HCEC 1CT (cell line): ENCODE results near the gene MYH15.

Source experiments
- DNase-seq: peaks from one replicate; pipeline ENCODE4 v3.0.0-alpha.2; 2017

The MYH15 gene

DNA sequence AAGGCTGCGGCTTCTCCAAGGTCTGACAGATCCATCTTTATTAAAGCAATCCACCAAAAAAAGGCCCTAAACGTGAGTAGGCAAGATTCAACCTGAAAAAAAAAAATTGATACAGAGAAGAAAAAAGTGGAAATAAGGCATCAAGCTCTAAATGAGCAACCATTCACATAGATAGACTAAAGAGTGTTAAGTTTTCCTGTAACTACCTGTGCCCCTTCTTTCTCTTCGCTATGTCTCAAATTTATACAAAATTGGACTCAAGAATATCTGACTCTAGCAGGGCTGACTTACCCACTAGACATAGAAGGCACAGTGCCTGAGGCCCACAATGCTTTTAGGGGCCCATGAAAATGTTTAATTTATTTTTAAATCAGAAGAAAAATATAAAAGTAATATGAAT is at the start of gene MYH15:
TSS of gene MYH15 (minus strand) at position 101 of the 400 bp plus-strand sequence. CDS start at position 35, 66 bp downstream.
- DNase-seq, result no peak

- no peak for DNase-seq
These were observed 45.7 kb upstream of the MYH15 start for GRCh38 chr3:108555966-108556581.

DNA sequence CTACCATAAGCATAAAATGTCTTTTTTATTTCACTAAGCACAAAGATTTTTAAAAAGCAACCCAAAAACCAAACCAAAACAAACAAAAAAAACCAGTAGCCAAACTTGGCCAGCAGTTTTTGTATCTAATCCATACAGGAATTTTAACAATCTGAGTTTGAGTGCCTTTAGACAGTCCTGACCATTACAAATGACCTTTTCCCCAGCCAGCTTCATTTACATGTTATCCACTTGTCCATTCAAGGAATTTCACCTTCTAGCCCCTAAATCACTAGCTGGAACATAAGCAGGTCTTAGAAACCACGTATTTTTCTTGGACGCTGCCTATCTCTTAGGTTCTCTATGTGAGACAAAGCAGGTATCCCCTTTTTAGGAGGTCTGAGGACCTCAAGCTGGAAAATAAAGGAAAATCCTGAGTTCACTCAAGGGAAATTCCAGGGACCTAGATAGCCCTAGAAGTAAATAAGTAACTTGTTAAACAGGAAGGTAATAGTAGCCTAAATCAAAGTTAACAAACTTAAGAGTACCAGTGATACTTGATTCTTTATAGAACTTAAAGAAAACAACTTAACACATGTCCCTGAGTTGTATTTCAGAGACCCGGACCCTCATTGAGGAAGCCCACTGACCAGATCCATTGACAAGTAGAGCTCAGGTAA is 44.6 kb upstream of the MYH15 start:
- DNase-seq, result no peak

DNA sequence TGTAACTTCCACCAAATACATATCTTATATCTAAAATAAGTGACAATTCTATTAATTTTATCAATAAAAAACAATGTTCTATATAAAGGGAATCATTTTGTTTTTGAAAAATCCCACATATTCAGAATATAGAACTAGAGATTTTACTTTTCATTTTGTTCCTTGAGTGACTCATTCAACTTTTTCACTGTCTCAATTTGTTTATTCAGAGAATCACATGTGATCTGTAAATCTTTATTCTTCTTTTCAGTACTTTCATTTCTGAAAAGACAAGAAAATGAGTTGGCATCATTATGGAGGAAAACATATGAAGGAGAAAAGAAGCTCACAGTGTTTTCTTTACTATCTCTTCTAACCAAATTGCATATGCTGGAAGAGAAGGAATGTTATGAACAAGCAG is 43.8 kb upstream of the MYH15 start:
- DNase-seq, result no peak

DNA sequence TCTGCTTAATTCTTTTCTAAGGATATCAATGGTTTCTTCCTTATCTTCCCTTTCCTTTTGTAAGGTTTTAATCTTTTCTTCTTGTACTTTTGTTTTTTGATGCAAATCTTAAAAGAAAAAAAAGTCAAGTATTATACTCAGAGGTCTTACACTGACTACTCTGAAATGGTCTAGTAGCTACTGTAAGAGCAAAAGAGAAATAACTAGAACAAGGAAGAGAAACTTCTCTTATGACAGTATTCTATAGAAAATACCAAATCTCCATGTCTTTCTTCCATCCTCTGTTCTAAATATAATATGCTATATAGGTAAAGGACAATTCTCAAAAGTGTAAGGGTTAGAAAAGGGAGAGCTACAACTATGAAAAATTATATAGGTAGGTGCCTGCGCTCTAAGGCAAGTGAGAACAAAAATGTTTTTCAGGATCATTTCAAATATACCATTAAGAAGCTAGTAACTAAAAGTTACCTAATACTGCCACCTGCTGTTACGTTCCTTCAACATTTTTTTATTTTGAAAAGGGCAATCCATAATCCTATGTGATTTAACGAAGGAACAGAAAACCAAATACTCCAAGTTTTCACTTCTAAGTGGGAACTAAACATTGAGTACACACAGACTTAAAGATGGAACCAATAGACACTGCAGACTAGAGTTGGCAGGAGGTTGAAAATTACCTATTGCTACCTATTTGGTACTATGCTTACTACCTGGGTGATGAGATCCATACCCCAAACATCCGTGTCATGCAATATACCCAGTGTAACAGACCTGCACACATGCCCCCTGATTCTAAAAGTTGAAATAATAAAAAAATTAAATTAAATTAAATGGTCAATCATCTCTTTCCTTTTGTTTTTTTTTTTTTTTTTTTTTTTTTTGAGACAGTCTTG is 42.1 kb upstream of the MYH15 start:
- DNase-seq, result peak; percentile 35

DNA sequence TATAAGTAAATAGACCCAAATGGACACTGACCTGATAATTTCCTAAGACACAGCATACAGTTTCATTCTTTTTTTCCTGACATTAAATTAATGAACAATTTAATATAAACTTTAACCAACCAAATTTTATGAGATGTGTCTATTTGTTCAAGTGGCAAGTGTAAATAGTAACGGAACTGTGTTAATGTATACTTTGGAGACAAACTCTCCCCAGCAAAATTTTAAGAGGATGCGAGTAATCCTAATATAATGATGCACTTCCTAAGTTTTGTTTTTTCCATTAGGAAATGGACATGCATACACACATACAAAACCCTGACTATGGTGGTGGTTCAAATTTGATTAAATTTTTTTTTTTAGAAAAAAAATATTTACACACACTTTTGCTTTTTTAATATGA is 38.5 kb upstream of the MYH15 start:
- no peak for DNase-seq

GRCh38 chr3:108548304-108548703 is 37.9 kb upstream of the MYH15 start:
- DNase-seq, result peak; percentile 46

GRCh38 chr3:108546692-108547091 is 36.3 kb upstream of the MYH15 start:
- DNase-seq, result no peak

- DNase-seq, result no peak
These were observed 35.9 kb upstream of the MYH15 start for GRCh38 chr3:108546247-108546646.

DNA sequence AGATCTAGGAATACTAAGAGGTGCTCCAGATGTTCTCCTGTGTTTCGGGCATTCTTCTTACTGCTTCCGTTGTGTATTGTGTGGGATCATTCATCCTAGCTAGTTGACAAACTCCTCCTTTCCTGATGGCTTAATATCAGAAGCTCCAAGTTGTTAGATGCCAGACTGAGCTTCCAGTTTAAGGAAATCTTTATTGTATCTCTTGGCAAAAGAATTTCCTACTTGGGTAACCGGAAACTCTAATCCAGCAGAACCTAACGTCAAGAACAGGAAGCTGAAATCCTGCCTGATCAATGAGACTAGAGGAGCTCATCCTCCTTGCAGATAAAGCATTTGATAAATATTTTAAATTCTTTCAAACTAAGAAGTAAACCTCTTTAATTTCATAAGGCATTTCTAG is 27.7 kb upstream of the MYH15 start:
- no peak for DNase-seq

- no peak for DNase-seq
These were observed 18.3 kb upstream of the MYH15 start for GRCh38 chr3:108528459-108529252.

DNA sequence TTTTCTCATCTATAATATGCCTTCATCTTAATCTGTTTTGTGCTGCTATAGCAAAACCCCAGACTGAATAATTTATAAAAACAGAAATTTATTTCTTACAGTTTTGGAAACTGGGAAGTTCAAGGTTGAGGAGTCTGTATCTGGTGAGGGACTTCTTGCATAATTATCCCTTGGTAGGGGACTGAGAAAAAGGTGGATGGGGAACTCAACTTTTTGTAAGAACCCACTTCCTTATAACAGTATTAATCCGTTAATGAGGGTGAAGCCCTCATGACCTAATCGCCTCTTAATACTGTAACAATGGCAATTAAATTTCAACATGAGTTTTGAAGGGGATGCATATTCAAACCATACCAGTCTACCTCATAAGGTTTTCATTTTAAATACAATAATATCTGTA is 17.4 kb upstream of the MYH15 start:
- DNase-seq, result no peak

DNA sequence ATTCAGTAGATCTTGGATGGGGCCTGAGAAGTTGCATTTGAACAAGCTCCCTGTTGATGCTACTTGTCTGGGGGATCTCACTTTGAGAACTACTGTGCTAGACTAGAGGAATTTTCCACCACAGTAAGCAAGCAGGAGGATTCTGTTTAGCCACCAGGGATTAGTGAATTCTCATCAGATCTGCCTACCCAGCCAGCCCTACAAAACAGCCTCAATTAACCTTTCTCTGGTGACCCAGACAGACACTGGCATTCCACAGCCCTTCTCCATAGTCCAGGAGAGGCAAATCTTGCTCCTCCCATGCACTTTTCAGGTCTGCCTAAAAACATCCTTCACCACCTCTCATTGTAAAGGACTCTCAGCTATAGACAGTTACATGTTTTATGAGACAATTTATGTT is 16.7 kb upstream of the MYH15 start:
- no peak for DNase-seq

GRCh38 chr3:108525971-108526370 is 15.6 kb upstream of the MYH15 start:
- no peak for DNase-seq

GRCh38 chr3:108525256-108525655 is 14.9 kb upstream of the MYH15 start:
- DNase-seq, result no peak

GRCh38 chr3:108524537-108524936 is 14.1 kb upstream of the MYH15 start:
- no peak for DNase-seq

- DNase-seq, result no peak
These were observed 8.5 kb upstream of the MYH15 start for GRCh38 chr3:108518895-108519294.

DNA sequence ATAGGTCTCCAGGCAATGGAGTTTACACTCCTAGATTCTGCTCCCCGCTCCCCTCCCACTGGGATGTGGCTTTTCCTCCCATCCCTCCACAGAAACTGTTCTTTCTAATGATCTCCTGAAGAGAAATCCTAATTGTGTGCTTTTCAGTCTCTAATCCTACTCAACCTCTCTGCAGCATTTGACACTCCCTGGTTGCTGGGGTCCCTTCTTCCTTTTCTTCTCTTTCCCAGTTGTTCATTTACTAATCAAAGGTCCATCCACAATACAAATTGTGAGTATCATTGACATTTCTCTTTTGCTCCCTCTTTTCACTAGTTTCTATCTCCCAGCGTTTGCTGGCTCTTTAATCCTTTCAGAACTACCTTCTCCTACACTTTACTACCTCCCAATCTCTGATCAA is 6.5 kb upstream of the MYH15 start:
- no peak for DNase-seq

DNA sequence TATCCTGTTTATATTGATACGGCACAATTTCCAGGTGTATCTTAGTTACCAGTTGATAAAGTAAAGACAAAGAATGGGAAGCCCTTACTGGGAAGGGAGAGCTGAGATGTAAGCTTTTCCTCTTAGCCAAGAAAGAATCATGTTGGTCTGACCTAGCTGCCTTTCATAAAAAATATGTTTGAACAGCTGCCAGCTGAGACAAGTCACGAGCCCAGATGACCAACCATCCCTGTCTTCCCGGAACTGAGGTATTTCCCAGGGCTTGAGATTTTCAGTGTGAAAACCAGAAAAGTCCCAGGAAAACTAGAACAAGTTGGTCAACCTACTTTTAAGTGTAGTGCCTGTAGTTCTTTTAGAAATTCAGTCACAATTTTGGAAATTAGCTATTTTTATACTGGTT is 3.6 kb upstream of the MYH15 start:
- DNase-seq, result peak; percentile 36

DNA sequence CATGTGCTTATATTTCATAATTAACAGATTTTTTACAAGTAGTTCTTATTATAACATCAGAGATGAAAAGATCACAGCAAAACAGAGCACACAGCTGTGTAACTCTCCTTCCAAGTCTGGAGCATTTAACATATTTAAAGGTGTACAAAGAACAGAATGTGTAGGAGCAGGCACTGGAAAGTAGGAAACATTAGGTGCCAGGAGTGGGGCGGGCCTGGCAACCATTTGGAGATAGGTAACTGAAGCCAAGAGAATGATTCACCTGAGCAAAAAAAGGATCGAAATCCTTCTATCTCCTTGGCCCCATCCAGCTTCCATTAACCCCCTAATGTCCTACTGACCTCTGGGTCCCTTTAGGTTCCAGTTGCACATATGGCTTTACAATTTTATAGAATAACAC is 2.3 kb upstream of the MYH15 start:
- no peak for DNase-seq

DNA sequence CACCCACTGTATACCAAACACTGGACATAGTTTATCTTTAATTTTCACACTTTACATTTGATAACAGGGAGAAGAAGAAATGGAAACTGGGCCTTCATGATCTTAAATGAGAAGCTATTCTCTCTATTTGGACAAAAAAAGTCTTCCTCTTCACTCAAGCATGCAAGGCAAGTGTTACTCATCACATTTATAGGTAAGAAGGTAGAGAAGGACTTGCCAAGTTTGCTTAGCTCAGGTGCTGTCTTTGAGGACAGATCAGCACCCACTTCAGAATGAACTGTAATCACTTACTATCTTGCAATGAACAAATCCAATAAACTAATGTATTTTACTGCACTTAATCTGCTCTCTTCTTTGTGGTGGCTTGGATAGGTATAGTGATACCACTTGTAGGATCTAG is 1.1 kb upstream of the MYH15 start:
- no peak for DNase-seq

DNA sequence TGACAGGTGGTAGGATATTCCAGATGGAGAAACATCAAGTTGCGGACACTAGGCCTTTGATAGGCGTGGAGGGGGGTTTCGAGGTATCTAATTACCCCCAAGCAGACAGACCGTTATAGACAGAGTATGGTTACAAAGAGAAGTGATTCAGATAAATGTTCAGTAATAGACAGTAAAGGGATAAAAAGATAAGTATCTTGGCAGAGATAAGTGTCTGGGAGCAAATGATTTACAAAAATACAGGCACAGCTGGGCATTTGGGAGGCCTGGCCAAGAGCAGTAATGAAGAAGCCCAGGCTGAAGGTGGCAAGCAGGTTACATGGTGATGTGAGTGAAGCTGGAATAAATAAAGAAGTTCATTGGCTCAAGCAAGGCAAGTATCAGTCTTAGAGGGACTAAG is 659 bp upstream of the MYH15 start:
- no peak for DNase-seq

DNA sequence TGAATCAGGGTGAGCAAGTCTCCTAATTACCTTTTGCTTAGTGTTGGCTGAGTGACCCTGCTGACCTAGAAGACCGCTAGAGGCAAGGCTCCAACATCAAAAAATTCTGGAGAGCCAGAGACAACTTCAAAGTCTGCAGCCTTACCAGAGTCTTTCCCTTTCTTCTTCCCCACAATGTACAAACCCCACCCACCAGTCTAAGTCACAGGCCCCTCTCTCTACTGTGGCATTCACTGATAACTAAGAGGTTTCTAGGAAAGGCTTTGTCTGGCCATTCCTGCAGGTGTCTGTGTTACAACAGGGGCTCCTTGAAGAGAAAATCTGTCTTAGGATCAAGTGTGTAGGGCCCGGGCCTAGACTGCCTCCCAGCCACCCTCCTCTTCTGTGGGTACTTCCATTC is 525 bp downstream of the MYH15 start:
- no peak for DNase-seq
